HUES48 (cell line): ENCODE measurements around the gene CSE1L.
"Not testable (repeated sequence)": the region's sequence is repeated elsewhere in the genome, so short reads cannot be mapped to it uniquely, and the experiment has no call there.

Experiments used
- H3K27ac ChIP-seq: one replicate; pipeline ENCODE4 v1.7.0; 2013; ENCODE audit warnings: low read depth, low read length, inconsistent platforms
- H3K27me3 ChIP-seq: 2 replicates; pipeline ENCODE4 v1.6.1; 2013; ENCODE audit warnings: mild to moderate bottlenecking, low read length; ENCODE audit not compliant: control insufficient read depth, insufficient read depth
- H3K36me3 ChIP-seq: 2 replicates; pipeline ENCODE4 v1.6.1; 2013; ENCODE audit warnings: low read length; ENCODE audit not compliant: control insufficient read depth, insufficient read depth
- H3K4me1 ChIP-seq: 2 replicates; pipeline ENCODE4 v1.6.1; 2013; ENCODE audit warnings: mild to moderate bottlenecking, low read length; ENCODE audit not compliant: control insufficient read depth, insufficient read depth
- H3K4me3 ChIP-seq: 2 replicates; pipeline ENCODE4 v1.5.1; 2013; ENCODE audit warnings: mild to moderate bottlenecking, low read depth, low read length
- H3K9ac ChIP-seq: 2 replicates; pipeline ENCODE4 v1.6.1; 2013; ENCODE audit warnings: mild to moderate bottlenecking, low read depth, low read length, moderate library complexity
- H3K9me3 ChIP-seq: 2 replicates; pipeline ENCODE4 v1.6.1; 2013; ENCODE audit warnings: low read length; ENCODE audit not compliant: control insufficient read depth, insufficient read depth

CSE1L gene

GRCh38 chr20:49103647-49104364, 57.7 kb downstream of the CSE1L start:
- no peak overlapping the region for H3K9ac ChIP-seq
- H3K27me3 ChIP-seq, result no peaks in the 10 kb centered on the region
- no peaks in the 10 kb centered on the region for H3K4me1 ChIP-seq
- H3K27ac ChIP-seq, result no peak overlapping the region
- no peaks in the 10 kb centered on the region for H3K9me3 ChIP-seq
- H3K36me3 ChIP-seq, result peaks cover 64% of the 10 kb centered on the region
- H3K4me3 ChIP-seq, result no peak overlapping the region

- no peaks in the 10 kb centered on the region for H3K27me3 ChIP-seq
- no peaks in the 10 kb centered on the region for H3K4me1 ChIP-seq
- no peak overlapping the region for H3K27ac ChIP-seq
- no peak overlapping the region for H3K4me3 ChIP-seq
- H3K36me3 ChIP-seq, result peaks cover 59% of the 10 kb centered on the region
- no peaks in the 10 kb centered on the region for H3K9me3 ChIP-seq
- no peak overlapping the region for H3K9ac ChIP-seq
Observed at GRCh38 chr20:49104365-49104648, 58.2 kb downstream of the CSE1L start.

- H3K4me3 ChIP-seq, H3K27me3 ChIP-seq, H3K4me1 ChIP-seq, H3K27ac ChIP-seq, H3K9ac ChIP-seq, H3K9me3 ChIP-seq: not testable (repeated sequence)
- H3K36me3 ChIP-seq, result peaks cover 51% of the 10 kb centered on the region
Observed at GRCh38 chr20:49104979-49105547, 59.0 kb downstream of the CSE1L start.

- no peak overlapping the region for H3K27ac ChIP-seq
- no peaks in the 10 kb centered on the region for H3K4me1 ChIP-seq
- H3K27me3 ChIP-seq, result no peaks in the 10 kb centered on the region
- H3K4me3 ChIP-seq, result no peak overlapping the region
- H3K36me3 ChIP-seq, result peaks cover 39% of the 10 kb centered on the region
- H3K9me3 ChIP-seq, result no peaks in the 10 kb centered on the region
- H3K9ac ChIP-seq, result no peak overlapping the region
Observed at GRCh38 chr20:49106328-49106727, 60.2 kb downstream of the CSE1L start.

- Histone ChIP-seq H3K4me1 (no peaks in the 10 kb centered on the region), H3K36me3 (peaks cover 36% of the 10 kb centered on the region), H3K4me3 (no peak overlapping the region), H3K27ac (no peak overlapping the region), H3K27me3 (no peaks in the 10 kb centered on the region), H3K9me3 (no peaks in the 10 kb centered on the region), H3K9ac (no peak overlapping the region)
Observed at GRCh38 chr20:49110767-49111694, 64.9 kb downstream of the CSE1L start.

GRCh38 chr20:49112596-49113274, 66.6 kb downstream of the CSE1L start:
- peaks cover 51% of the 10 kb centered on the region for H3K36me3 ChIP-seq

GRCh38 chr20:49115564-49115963, 69.5 kb downstream of the CSE1L start:
- Histone ChIP-seq H3K27me3 (no peaks in the 10 kb centered on the region), H3K27ac (no peak overlapping the region), H3K9ac (no peak overlapping the region), H3K9me3 (no peaks in the 10 kb centered on the region), H3K4me1 (no peaks in the 10 kb centered on the region), H3K4me3 (no peak overlapping the region), H3K36me3 (peaks cover 80% of the 10 kb centered on the region)

More at GRCh38 chr20:49112596-49113274, 66.6 kb downstream of the CSE1L start:
- no peaks in the 10 kb centered on the region for H3K4me1 ChIP-seq
- no peak overlapping the region for H3K4me3 ChIP-seq
- no peak overlapping the region for H3K27ac ChIP-seq
- no peaks in the 10 kb centered on the region for H3K9me3 ChIP-seq
- no peaks in the 10 kb centered on the region for H3K27me3 ChIP-seq
- H3K9ac ChIP-seq, result no peak overlapping the region

GRCh38 chr20:49118307-49118706, 72.2 kb downstream of the CSE1L start:
- Histone ChIP-seq H3K4me3 (no peak overlapping the region), H3K27me3 (no peaks in the 10 kb centered on the region), H3K9me3 (no peaks in the 10 kb centered on the region), H3K9ac (no peak overlapping the region), H3K4me1 (no peaks in the 10 kb centered on the region), H3K27ac (no peak overlapping the region), H3K36me3 (peaks cover 93% of the 10 kb centered on the region)

GRCh38 chr20:49119988-49120387, 73.9 kb downstream of the CSE1L start:
- no peaks in the 10 kb centered on the region for H3K27me3 ChIP-seq
- peaks cover 92% of the 10 kb centered on the region for H3K36me3 ChIP-seq
- no peak overlapping the region for H3K9ac ChIP-seq
- H3K9me3 ChIP-seq, result no peaks in the 10 kb centered on the region
- no peak overlapping the region for H3K4me3 ChIP-seq
- no peak overlapping the region for H3K27ac ChIP-seq
- H3K4me1 ChIP-seq, result no peaks in the 10 kb centered on the region

GRCh38 chr20:49122920-49123319, 76.8 kb downstream of the CSE1L start:
- Histone ChIP-seq H3K36me3 (peaks cover 67% of the 10 kb centered on the region), H3K9ac (no peak overlapping the region), H3K4me3 (no peak overlapping the region), H3K4me1 (no peaks in the 10 kb centered on the region), H3K27me3 (no peaks in the 10 kb centered on the region), H3K9me3 (no peaks in the 10 kb centered on the region), H3K27ac (no peak overlapping the region)
